SH-SY5Y (cell line): Measurements from ENCODE around the gene C2orf68.

ENCODE experiments used
- GATA2 ChIP-seq: IDR thresholded peaks from 2 replicates; pipeline ENCODE4 v1.6.1; 2011; ENCODE audit warnings: mild to moderate bottlenecking, low read depth, low read length
- GATA3 ChIP-seq: IDR thresholded peaks from 2 replicates; pipeline ENCODE4 v1.6.1; 2011; ENCODE audit warnings: low read depth, mild to moderate bottlenecking, low read length, moderate library complexity

- no peak for TF ChIP-seq GATA2
- TF ChIP-seq GATA3 = no peak
These were observed 605 bp downstream of the C2orf68 start for GRCh38 chr2:85611217-85611704.
